Activated CD8-positive, alpha-beta memory T cell treated with anti-CD3 and anti-CD28 coated beads for 24 hours (primary cell): ENCODE data around the gene CFDP1.
A peak's percentile ranks its signal among the peaks of the same experiment; 100 is the strongest.
"Not testable (repeated sequence)": the region's sequence is repeated elsewhere in the genome, so short reads cannot be mapped to it uniquely, and the experiment has no call there.

ENCODE experiments used
- DNase-seq: peaks from one replicate; pipeline ENCODE4 v3.0.0-alpha.2; 2020

The CFDP1 gene

DNA sequence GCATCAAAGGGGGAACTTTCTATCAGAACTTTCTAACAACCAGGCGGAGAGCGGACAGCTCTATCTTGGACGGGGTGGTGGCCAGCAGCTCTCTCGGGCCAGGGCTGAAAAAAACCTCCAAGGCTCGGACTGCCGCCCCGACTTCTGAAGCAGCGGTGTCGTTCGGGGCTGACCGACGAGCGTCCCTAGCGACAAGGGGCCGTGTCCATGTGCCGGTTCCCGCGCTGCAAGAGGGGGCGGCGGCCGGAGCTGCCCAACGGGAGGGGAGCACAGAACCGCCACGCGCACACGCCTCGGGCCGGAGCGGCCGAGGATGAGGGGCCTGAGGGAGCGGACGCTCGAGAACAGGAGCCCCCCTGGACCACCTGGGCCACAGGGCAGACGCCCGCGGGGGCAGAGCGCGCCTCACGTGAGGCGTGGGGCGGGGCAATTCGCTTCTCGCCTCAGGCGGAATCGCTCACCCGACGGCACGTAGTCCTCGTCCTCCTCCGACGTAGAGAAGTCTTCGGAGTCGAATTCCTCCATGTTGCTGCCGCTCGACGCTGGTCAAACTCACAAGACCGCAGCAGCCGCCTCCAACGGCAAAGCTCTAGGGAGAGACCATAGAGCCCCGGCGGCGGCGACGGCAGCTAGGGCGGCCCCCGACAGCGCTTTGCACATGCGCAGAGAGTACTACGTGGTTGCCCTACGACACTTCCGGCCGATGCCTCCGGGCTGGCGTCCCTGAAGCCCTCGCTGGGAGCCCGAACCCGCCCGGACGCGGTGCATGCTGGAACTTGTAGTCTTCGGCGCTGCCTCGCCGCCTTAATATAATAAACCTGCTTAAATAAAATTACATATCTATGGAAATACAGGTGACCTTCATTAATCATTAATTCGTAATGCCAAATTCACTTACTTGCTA lies at the start of gene CFDP1:
Gene CFDP1 (minus strand): TSS at position 676 of the 904 bp plus-strand sequence. CDS start 151 bp downstream, at position 525.
- DNase-seq, result peak; percentile 97

DNA sequence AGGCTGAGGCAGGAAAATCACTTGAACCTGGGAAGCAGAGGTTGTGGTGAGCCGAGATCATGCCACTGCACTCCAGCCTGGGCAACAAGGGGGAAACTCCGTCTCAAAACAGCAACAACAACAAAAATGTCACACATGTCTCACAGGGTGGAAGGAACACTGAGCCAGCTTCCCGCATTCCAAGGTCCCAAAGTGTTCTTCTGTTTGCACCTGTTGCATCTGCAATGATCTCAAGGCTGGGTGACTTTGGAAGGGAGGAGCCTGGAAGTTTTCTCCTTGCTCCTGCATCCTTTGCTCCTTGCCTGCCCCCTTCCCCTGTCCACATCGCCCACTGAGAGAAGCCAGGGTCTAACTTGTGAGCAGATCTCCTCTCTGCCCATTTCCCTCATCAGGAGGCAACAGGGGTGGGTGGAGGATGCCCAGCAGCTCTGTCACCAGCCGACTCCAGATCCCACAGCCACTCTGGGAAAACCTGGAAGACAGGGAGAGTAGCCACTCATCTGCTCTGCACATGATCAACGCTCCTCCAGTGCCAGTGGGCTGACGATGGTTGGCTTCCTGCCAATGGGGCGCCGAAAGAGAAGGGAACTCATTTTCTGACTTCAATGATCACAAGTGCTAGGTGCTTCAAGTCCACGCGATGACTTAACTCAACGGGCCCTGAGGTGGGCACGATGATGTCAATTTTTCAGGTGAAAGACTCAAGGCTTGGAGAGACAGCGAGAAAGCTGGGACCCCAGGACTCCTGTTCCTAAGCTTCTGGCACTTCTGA lies 49.3 kb upstream of the CFDP1 start:
- DNase-seq, result no peak

- DNase-seq, result no peak
These were observed 48.2 kb upstream of the CFDP1 start for GRCh38 chr16:75481475-75481874.

DNA sequence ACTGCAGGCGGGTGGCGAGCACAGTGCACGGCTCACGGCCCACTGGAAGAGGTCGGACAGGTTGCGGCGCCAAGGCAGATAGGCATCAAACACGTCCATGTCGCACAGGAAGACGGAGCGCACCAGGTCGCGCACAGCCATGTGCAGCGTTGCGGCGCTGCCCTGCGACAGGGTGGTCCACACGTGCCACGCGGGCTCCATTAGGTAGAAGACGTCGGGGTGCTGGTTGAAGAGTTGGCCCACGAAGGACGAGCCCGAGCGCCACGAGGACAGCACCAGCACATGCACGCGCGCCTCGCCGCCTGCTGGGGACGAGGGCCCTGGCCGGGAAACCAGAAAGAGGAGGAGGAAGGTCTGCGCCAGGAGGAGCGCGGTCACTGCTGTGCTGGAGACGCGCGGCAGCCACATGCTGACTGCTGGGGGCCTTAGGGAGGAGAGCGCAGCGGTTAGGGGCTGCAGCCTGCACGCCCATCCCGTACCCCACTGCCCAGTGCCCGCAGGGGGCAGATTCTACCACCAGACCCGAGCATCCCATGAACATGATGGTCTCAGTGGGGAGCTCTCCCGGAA lies 46.2 kb upstream of the CFDP1 start:
- DNase-seq, result no peak

DNA sequence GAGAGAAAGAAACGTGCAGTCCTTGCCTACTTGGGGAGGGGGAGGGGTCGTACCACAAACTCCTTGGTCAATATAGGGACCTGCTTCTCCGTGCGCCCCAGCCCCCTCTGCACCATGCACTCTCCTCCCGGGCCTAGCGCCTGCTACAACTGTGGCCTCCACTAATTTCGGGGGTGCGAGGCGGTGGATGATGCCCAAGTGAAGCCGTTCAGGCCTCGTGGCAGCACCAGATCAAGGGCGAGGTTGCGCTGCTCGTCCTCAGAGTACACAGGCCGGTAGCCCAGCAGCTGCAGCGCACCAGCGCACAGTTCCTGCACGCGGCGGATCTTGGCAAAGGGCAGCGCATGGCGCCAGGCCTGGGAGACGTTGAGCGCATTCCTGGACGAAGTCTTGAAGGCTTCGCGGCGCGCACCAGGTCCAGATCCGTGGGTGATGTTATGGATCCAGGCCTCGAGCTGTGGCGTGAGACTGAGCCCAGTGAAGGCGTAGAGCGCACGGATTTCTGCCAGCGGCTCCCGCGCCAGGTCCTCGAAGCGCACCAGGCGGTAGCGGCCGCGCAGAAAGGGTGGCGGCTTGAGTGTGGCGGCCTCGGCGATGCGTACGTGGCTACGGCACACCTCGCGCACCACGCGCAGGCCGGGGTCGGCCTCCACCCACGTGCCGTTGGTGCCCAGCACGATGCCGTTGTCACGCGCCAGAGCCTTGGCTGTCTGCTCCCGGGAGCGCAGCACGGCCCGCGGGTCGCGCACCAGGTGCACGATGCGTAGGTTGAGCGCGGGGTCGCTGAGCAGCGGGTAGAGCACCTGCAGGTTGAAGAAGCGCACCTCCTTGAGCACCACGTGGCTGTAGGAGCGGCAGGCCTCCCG lies 45.4 kb upstream of the CFDP1 start:
- DNase-seq, result no peak

- DNase-seq, result no peak
These were observed 44.6 kb upstream of the CFDP1 start for GRCh38 chr16:75477680-75478473.

DNA sequence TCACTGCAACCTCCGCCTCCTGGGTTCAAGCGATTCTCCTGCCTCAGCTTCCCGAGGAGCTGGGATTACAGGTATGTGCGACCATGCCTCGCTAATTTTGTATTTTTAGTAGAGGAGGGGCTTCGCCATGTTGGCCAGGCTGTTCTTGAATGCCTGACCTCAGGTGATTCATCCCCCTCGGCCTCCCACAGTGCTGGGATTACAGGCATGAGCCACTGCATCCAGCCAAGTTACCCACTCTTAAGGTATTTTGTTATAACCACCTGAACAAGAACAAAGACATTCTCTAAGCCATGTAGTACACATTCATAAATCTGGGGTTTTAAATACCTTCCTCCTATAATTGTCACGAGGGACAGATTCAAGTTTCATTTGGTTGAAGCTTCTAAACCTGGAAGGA lies 43.5 kb upstream of the CFDP1 start:
- no peak for DNase-seq

DNA sequence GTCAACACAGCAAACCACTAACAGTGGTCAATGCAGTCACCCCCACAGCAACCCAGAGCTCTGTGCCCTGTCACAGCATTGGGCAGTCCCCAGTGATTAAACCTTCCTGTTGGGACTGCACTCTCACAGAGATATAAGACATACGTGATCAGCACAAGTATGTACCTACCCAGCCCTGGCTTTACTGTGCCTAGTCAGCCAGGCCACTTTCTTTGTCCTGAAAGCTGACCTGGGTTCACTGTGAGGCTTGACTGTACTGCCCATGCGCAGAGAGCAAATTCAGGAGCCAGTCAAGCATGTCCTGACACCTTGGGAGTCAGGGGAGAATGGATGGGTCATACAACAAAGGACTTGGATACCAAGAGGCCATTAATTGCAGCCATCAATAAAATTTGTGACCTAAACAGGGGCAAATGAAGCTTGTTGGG lies 42.1 kb upstream of the CFDP1 start:
- no peak for DNase-seq

GRCh38 chr16:75472908-75473877 lies 39.9 kb upstream of the CFDP1 start:
- DNase-seq, result no peak

GRCh38 chr16:75471723-75472633 lies 38.7 kb upstream of the CFDP1 start:
- no peak for DNase-seq

DNA sequence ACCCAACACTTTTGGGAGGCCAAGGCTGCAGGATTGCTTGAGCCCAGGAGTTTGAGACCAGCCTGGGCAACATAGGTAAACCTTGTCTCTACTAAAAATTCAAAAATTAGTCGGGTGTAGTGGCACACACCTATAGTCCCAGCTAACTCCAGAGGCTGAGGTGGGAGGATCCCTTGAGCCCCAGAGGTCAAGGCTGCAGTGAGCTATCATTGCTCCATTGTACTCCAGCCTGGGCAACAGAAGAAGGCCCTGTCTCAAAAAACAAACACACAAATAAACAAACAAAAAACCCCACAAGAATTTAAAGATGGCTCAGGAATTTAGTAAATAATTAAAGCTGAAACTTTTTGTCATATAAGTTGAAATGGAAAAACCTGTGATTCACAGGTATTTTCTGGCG lies 33.5 kb upstream of the CFDP1 start:
- no peak for DNase-seq

GRCh38 chr16:75464122-75464918 lies 31.0 kb upstream of the CFDP1 start, which contains the start of gene TMEM170A:
TSS of gene TMEM170A (minus strand) at chr16:75464689. CDS start at chr16:75464600, 89 bp downstream.
- peak; percentile 99 for DNase-seq

GRCh38 chr16:75463389-75464121 lies 30.3 kb upstream of the CFDP1 start:
- not testable (repeated sequence) for DNase-seq

- DNase-seq, result no peak
These were observed 29.5 kb upstream of the CFDP1 start for GRCh38 chr16:75462806-75463205.

DNA sequence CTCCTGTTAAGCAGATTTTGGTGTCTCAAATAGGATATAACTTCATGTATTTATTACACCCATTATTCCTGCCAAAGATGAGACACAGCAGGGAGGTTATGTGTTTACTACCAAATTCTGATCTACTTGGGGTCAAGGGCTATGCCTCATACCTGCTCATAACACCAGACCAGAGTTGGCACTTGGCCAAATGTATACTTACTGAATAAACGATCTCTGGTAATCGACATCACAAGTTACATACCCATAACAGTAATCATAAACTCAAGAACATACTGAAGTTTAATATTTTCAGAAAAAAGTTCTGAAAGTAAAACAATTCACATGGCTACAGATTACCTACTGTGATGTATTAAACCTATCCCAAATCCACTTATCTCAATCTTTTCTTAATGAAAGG lies 28.3 kb upstream of the CFDP1 start:
- DNase-seq, result no peak

GRCh38 chr16:75460446-75460845 lies 27.1 kb upstream of the CFDP1 start:
- no peak for DNase-seq

DNA sequence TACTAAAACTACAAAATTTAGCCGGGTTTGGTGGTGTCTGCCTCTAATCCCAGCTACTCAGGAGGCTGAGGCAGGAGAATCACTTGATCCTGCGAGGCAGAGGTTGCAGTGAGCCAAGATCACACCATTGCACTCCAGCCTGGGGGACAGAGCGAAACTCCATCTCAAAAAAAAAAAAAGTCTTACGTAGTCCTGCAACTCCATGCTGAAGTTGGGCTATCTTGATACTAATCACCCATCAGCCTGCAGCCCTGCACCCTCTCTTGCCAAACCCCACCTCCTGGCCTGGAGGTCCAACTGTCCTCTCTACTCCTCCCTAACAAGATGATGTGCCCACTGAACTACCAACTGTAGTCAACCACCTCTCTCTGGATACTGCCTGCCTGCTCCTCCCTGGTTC lies 26.4 kb upstream of the CFDP1 start:
- DNase-seq, result no peak

DNA sequence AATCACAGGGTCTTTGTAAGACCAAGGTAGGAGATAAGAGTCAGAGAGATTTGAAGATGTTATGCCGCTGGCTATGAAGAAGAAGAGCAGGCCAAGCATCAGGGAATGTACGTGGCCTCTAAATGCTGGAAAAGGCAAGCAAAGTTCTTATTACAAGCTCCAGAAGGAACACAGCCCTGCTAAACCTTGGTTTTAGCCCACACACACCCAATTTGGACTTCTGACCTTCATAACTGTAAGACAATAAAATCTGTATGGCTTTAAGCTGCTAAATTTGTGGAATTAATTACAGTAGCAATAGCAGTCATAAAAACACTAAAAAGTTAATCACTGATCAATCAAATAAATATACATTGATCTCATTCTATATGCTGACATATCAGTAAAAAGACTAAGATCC lies 25.1 kb upstream of the CFDP1 start:
- no peak for DNase-seq
